SU-DHL-6 (cell line): ENCODE results near the gene GIMAP1.
"Not testable (repeated sequence)": the region's sequence is repeated elsewhere in the genome, so short reads cannot be mapped to it uniquely, and the experiment has no call there.

Source experiments
- EZH2phosphoT487 ChIP-seq: fragments of 200-600 bp; sonication (generic), shearing (Covaris generic); conservative IDR thresholded peaks from 2 replicates; pipeline ENCODE4 v1.6.1; 2018; ENCODE audit warnings: mild to moderate bottlenecking, antibody characterized with exemption, low read length, moderate library complexity, mixed read lengths
- TF ChIP-seq, protein P1 (sequence below): fragments of 200-600 bp; sonication (generic); IDR thresholded peaks from one replicate; pipeline ENCODE4 v1.5.1; 2017; ENCODE audit warnings: antibody characterized with exemption, mild to moderate bottlenecking, low read length, moderate library complexity; ENCODE audit not compliant: insufficient read depth, poor library complexity, severe bottlenecking

DNA sequence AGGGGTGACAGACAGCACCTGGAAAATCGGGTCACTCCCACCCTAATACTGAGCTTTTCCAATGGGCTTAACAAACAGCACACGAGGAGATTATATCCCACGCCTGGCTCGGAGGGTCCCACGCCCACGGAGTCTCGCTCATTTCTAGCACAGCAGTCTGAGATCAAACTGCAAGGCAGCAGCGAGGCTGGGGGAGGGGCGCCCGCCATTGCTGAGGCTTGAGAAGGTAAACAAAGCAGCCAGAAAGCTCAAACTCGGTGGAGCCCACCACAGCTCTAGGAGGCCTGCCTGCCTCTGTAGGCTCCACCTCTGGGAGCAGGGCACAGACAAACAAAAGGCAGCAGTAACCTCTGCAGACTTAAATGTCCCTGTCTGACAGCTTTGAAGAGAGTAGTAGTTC is 37.8 kb upstream of the GIMAP1 start:
- TF ChIP-seq, protein P1, sequence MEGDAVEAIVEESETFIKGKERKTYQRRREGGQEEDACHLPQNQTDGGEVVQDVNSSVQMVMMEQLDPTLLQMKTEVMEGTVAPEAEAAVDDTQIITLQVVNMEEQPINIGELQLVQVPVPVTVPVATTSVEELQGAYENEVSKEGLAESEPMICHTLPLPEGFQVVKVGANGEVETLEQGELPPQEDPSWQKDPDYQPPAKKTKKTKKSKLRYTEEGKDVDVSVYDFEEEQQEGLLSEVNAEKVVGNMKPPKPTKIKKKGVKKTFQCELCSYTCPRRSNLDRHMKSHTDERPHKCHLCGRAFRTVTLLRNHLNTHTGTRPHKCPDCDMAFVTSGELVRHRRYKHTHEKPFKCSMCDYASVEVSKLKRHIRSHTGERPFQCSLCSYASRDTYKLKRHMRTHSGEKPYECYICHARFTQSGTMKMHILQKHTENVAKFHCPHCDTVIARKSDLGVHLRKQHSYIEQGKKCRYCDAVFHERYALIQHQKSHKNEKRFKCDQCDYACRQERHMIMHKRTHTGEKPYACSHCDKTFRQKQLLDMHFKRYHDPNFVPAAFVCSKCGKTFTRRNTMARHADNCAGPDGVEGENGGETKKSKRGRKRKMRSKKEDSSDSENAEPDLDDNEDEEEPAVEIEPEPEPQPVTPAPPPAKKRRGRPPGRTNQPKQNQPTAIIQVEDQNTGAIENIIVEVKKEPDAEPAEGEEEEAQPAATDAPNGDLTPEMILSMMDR, result not testable (repeated sequence)
- not testable (repeated sequence) for TF ChIP-seq EZH2phosphoT487
